Tibial nerve (tissue), 4 donors: Measurements from ENCODE around the gene NBEAL2. TPM values are rescaled to one million over a fixed set of nuclear protein-coding genes. Genes with fewer than 3 reads are reported as not detected.
A peak's percentile ranks its signal among the peaks of the same experiment; 100 is the strongest.

Source experiments
- DNase-seq, 2 donors: peaks; one replicate each; pipeline ENCODE4 v3.0.0-alpha.2; 2019; ENCODE audit warnings: low spot score in 2 of 2
- H3K27ac ChIP-seq, 4 donors: fragments of 200-600 bp; sonication (generic) in 3 of 4; one replicate each; pipeline ENCODE4 v1.5.1; 2017 to 2019; ENCODE audit warnings: mild to moderate bottlenecking in 1 of 4
- H3K27me3 ChIP-seq, 2 donors: fragments of 200-600 bp; sonication (generic) in 1 of 2; one replicate each; pipeline versions ENCODE4 v1.5.1 to v1.6.0; 2017 to 2019
- H3K36me3 ChIP-seq, 3 donors: fragments of 200-600 bp; sonication (generic); one replicate each; pipeline ENCODE4 v1.5.1; 2018 to 2019
- H3K4me1 ChIP-seq, 4 donors: fragments of 200-600 bp; sonication (generic) in 3 of 4; one replicate each; pipeline ENCODE4 v1.5.1; 2017 to 2019
- H3K4me3 ChIP-seq, 4 donors: fragments of 200-600 bp; sonication (generic) in 3 of 4; one replicate each; pipeline ENCODE4 v1.5.1; 2017 to 2019; ENCODE audit warnings: mild to moderate bottlenecking in 1 of 4, moderate library complexity in 1 of 4
- H3K9me3 ChIP-seq, 4 donors: fragments of 200-600 bp; sonication (generic) in 3 of 4; one replicate each; pipeline ENCODE4 v1.5.1; 2017 to 2019
- CTCF ChIP-seq, 5 experiments: fragments of 200-600 bp in 3 of 5; fragments of 450-650 bp in 2 of 5; sonication (generic) in 3 of 5; IDR thresholded peaks; one replicate each; pipeline ENCODE4 v1.5.1; 2016 to 2019; ENCODE audit warnings: antibody characterized with exemption in 5 of 5, mild to moderate bottlenecking in 3 of 5, moderate library complexity in 2 of 5
- EP300 ChIP-seq, 2 donors: sonication (generic); formaldehyde crosslinking; IDR thresholded peaks; one replicate each; pipeline ENCODE4 v1.6.1; 2017; ENCODE audit warnings: antibody characterized with exemption in 2 of 2, mild to moderate bottlenecking in 1 of 2
- POLR2A ChIP-seq, 2 donors: fragments of 450-650 bp; IDR thresholded peaks; one replicate each; pipeline ENCODE4 v1.6.1; 2017; ENCODE audit warnings: antibody characterized with exemption in 2 of 2, mild to moderate bottlenecking in 2 of 2, moderate library complexity in 2 of 2
- WGBS, 2 donors: methylation state at CpG; one replicate each; pipeline ENCODE4 v1.1.5; 2018; 5-methylcytosine and 5-hydroxymethylcytosine counted together
- total RNA-seq, 4 donors: library from RNA; depleted of rRNA; stranded (reverse); fragments of >200 nt; gene quantifications; one replicate each; pipeline ENCODE4 v1.1.0, GENCODE V29; 2016

The NBEAL2 gene
- total RNA-seq, 4 donors from 2014 or later, result 25.3 to 92.1 (median 26.6) TPM

GRCh38 chr3:46946856-46947545, 32.5 kb upstream of the NBEAL2 start:
- Histone ChIP-seq H3K9me3 (no peaks in the 10 kb centered on the region), H3K4me3 (no peak overlapping the region), H3K36me3 (peaks cover 0 to 11% (median 0%) of the 10 kb centered on the region in 3 donors), H3K27ac (peak overlapping the region in 1 of 4 donors; percentile 71), H3K27me3 (no peaks in the 10 kb centered on the region), H3K4me1 (peaks cover 0 to 82% (median 62%) of the 10 kb centered on the region in 4 donors)
- no peak for TF ChIP-seq CTCF (IDR thresholded peaks at IDR 0.05)
- TF ChIP-seq POLR2A (IDR thresholded peaks at IDR 0.05), result no peak
- DNase-seq, result no peak
- WGBS, 2 donors, result 58 to 70% methylated on average over 7 of the region's 7 CpGs

- DNase-seq, result no peak
- no peak overlapping the region for H3K4me3 ChIP-seq
- TF ChIP-seq CTCF (IDR thresholded peaks at IDR 0.05), result no peak
- TF ChIP-seq POLR2A (IDR thresholded peaks at IDR 0.05), result no peak
- no peak for TF ChIP-seq EP300 (IDR thresholded peaks at IDR 0.05)
- H3K27me3 ChIP-seq, result no peaks in the 10 kb centered on the region
- H3K27ac ChIP-seq, result peak overlapping the region in 2 of 4 donors; percentile 22 to 71
- no peaks in the 10 kb centered on the region for H3K9me3 ChIP-seq
- peaks cover 0 to 84% (median 66%) of the 10 kb centered on the region in 4 donors for H3K4me1 ChIP-seq
- H3K36me3 ChIP-seq, result peaks cover 0 to 11% (median 0%) of the 10 kb centered on the region in 3 donors
- 79 to 82% methylated on average over 4 of the region's 4 CpGs for WGBS, 2 donors
Measured at GRCh38 chr3:46947546-46947901, 31.9 kb upstream of the NBEAL2 start.

DNA sequence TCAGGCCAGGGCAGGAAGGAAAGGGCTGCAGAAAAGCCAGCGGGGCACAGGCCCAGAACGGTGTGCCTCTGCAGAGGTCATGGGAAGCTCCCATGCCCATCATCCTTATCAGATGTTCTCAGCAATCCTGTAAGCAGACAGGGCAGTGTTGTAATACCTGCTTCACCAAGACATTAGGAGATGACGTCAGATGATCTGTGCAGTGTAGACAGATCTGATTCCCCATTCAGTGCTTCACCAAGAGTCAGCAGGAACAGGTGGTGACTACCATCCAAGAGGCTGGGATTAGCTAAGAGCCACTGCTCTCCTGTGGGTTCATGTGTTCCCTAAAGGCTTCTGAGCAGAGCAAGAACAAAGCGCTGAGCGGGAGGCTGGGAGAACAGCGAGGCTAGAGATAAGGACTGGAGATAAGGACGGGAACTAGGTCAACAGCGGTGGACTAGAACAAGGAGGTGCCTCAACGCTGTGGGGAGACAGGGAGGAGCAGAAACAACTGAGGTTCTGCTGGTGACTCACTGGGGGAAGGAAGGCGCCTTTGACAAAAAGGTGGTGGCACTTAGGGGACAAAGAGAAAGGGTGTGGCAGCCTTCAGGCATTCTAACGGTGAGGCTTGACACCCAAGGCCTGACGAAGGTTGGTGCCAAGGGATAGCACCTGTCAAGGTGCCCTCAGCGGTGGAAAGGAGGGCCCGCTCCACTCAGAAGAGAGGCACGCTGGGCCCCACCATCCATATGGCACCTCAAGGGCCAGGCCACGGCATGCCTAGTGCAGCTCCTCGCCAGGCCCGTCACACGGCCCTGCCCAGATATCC, 31.3 kb upstream of the NBEAL2 start:
- Histone ChIP-seq H3K36me3 (peaks cover 0 to 11% (median 0%) of the 10 kb centered on the region in 3 donors), H3K27ac (peak overlapping the region in 2 of 4 donors; percentile 22 to 71), H3K4me1 (peaks cover 0 to 86% (median 70%) of the 10 kb centered on the region in 4 donors), H3K9me3 (no peaks in the 10 kb centered on the region), H3K4me3 (no peak overlapping the region), H3K27me3 (no peaks in the 10 kb centered on the region)
- DNase-seq, result no peak
- 73 to 77% methylated on average over 19 of the region's 19 CpGs for WGBS, 2 donors
- no peak for TF ChIP-seq EP300 (IDR thresholded peaks at IDR 0.05)
- TF ChIP-seq POLR2A (IDR thresholded peaks at IDR 0.05), result no peak
- TF ChIP-seq CTCF (IDR thresholded peaks at IDR 0.05), result no peak

DNA sequence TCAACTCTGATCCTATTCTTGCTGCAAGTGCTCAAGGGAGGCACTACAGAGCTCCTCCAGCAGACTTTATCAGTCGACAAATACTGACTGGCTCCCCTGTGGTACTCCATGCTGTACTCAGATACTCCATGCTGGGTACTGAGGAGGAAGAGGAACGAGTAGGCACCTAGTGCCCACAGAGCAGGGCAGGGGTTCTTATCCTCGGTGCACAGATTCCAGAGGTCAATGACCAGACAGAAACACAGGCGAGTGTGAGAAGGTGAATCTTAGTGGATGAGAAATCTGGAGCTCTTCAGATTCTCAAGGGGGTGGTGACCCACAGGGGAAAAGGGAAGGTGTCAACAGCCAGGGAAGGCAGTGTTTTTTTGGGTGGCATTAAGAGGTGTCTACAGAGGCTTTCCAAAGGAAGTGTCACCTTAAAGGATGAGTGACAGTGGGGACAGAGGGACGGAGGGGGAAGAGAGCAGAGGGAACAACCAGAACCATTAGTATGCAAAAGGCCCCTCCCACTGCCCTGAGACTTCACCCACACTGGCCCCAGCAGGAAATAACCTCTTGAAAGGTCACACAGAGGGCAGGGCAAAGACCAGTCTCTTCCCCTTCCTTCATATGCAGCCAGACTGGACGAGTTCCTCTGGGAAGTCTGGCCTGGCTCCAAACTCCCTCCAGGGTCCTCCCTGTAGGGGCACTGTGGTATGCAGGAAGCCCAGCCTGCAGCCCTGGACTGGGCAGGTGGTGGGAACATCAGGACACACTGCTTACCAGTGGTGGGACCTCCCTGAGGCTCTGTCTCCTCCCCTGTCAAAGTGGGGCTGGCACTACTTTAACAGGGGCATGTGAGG, 30.4 kb upstream of the NBEAL2 start:
- Histone ChIP-seq H3K4me3 (no peak overlapping the region), H3K27me3 (no peaks in the 10 kb centered on the region), H3K4me1 (peaks cover 0 to 86% (median 65%) of the 10 kb centered on the region in 4 donors), H3K9me3 (no peaks in the 10 kb centered on the region), H3K27ac (peak overlapping the region in 2 of 4 donors; percentile 22 to 71), H3K36me3 (peaks cover 0 to 11% (median 0%) of the 10 kb centered on the region in 3 donors)
- TF ChIP-seq CTCF (IDR thresholded peaks at IDR 0.05) (no peak), EP300 (IDR thresholded peaks at IDR 0.05) (no peak), POLR2A (IDR thresholded peaks at IDR 0.05) (no peak)
- DNase-seq, result no peak
- WGBS, 2 donors, result 41 to 58% methylated on average over 6 of the region's 6 CpGs
